NCI-H2196 (cell line): ENCODE measurements around the gene PFKL.
"Not testable (repeated sequence)": the region's sequence is repeated elsewhere in the genome, so short reads cannot be mapped to it uniquely, and the experiment has no call there.

Experiments
- DNase-seq: peaks from one replicate; lab custom pipeline; 2025; ENCODE audit not compliant: unreplicated experiment; lab: John Stamatoyannopoulos, UW

PFKL gene

GRCh38 chr21:44275041-44275440, 24.8 kb upstream of the PFKL start:
- no peak for DNase-seq

GRCh38 chr21:44279354-44280260, 20.2 kb upstream of the PFKL start:
- DNase-seq, result no peak

GRCh38 chr21:44281801-44282200, 18.1 kb upstream of the PFKL start:
- DNase-seq, result no peak

- DNase-seq, result no peak
Observed at GRCh38 chr21:44282370-44282769, 17.5 kb upstream of the PFKL start.

- DNase-seq, result not testable (repeated sequence)
Observed at GRCh38 chr21:44283211-44283785, 16.6 kb upstream of the PFKL start.

GRCh38 chr21:44283948-44284347, 15.9 kb upstream of the PFKL start:
- DNase-seq, result no peak

- DNase-seq, result no peak
Observed at GRCh38 chr21:44285138-44285992, 14.5 kb upstream of the PFKL start, which contains the start of gene AIRE. Gene AIRE, plus strand, starts transcription at chr21:44285876. Its CDS starts 131 bp downstream, at chr21:44286007.

- DNase-seq, result no peak
Observed at GRCh38 chr21:44286086-44286715, 13.7 kb upstream of the PFKL start.

- no peak for DNase-seq
Observed at GRCh38 chr21:44286716-44287632, 12.9 kb upstream of the PFKL start.

GRCh38 chr21:44288251-44289110, 11.4 kb upstream of the PFKL start:
- no peak for DNase-seq

GRCh38 chr21:44289381-44290010, 10.4 kb upstream of the PFKL start:
- DNase-seq, result no peak

- no peak for DNase-seq
Observed at GRCh38 chr21:44290327-44291077, 9.4 kb upstream of the PFKL start.

GRCh38 chr21:44291078-44291935, 8.5 kb upstream of the PFKL start:
- DNase-seq, result no peak

- DNase-seq, result no peak
Observed at GRCh38 chr21:44291936-44292811, 7.7 kb upstream of the PFKL start.

GRCh38 chr21:44292812-44293195, 7.0 kb upstream of the PFKL start:
- no peak for DNase-seq
